ENCODE data around the gene PWWP2A. TPM values are rescaled to one million over a fixed set of nuclear protein-coding genes. Genes with fewer than 3 reads are reported as not detected.
"Not testable (repeated sequence)": the region's sequence is repeated elsewhere in the genome, so short reads cannot be mapped to it uniquely, and the experiment has no call there.

The PWWP2A gene
- total and polyA plus RNA-seq, 12 donors = 7.0 to 32.9 (median 22.9) TPM

DNA sequence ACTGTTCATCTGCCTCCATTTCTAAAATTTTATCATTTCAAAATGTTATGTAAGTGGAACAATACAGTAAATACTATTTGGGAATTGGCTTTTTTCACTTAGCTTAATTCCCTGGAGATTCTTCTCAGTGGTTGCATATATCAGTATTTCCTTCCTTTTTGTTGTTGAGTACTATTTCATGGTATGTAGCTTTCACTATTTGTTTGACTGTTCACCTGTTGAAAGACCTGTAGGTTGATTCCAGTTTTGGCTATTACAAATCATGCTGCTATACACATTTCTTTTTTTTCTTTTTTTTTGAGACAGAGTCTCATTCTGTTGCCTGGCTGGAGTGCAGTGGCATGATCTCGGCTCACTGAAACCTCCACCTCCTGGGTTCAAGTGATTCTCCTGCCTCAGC lies 33.0 kb upstream of the PWWP2A start:
- no peaks in the 10 kb centered on the region for H3K9me3 ChIP-seq (replicated peaks in 1 of 3)
- H3K4me3 ChIP-seq = no peak overlapping the region
- H3K36me3 ChIP-seq (replicated peaks in 1 of 2) = no peaks in the 10 kb centered on the region
- no peak overlapping the region for H3K27ac ChIP-seq
- no peaks in the 10 kb centered on the region for H3K4me1 ChIP-seq (replicated peaks in 1 of 2)
- intact Hi-C loops (cut with DNase I) = no loop called here
- no peak for DNase-seq
- no peak for TF ChIP-seq POLR2A (IDR thresholded peaks at IDR 0.05)
- TF ChIP-seq, protein P1, sequence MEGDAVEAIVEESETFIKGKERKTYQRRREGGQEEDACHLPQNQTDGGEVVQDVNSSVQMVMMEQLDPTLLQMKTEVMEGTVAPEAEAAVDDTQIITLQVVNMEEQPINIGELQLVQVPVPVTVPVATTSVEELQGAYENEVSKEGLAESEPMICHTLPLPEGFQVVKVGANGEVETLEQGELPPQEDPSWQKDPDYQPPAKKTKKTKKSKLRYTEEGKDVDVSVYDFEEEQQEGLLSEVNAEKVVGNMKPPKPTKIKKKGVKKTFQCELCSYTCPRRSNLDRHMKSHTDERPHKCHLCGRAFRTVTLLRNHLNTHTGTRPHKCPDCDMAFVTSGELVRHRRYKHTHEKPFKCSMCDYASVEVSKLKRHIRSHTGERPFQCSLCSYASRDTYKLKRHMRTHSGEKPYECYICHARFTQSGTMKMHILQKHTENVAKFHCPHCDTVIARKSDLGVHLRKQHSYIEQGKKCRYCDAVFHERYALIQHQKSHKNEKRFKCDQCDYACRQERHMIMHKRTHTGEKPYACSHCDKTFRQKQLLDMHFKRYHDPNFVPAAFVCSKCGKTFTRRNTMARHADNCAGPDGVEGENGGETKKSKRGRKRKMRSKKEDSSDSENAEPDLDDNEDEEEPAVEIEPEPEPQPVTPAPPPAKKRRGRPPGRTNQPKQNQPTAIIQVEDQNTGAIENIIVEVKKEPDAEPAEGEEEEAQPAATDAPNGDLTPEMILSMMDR (IDR thresholded peaks at IDR 0.05) = no peak
- 88 to 100% (median 95%) methylated on average over 1 of the region's 1 CpG for WGBS, 4 donors
- no peaks in the 10 kb centered on the region for H3K27me3 ChIP-seq

DNA sequence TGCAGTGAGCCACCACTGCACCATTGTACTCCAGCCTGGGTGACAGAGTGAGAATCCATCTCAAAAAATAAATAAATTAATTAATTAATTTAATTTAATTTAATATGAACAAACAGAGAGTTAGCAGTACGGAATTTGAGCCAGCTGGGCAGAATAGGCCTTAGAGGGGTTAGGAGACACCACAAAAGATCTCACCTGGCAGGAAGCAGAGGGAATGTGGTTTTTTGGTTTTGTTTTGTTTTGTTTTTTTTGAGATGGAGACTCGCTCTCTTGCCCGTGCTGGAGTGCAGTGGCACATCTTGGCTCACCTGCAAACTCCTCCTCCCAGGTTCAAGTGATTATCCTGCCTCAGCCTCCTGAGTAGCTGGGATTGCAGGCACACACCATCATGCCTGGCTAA lies 31.8 kb upstream of the PWWP2A start:
- H3K27me3 ChIP-seq = no peaks in the 10 kb centered on the region

DNA sequence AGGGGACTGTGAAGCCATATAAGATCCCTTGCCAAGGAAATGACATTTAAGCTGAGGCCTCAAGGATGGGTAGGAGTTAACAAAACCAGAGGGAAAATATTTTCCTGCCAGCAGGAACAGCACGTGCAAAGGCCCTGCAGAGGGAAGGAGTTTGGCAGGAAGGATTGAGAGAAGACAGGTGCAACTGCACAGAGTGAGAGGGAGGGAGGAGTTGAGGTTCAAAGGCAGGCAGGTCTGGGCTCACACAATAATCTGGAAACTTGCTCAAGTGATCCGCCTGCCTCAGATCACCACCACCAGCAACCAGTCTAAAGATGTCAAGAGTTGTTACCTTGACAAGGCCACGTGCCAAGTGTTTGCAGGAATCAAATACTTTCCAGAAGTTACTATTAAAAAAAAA lies 31.1 kb upstream of the PWWP2A start:
- intact Hi-C loops (cut with DNase I) = no loop called here
- no peak for DNase-seq
- Histone ChIP-seq H3K4me1 (replicated peaks in 1 of 2) (no peaks in the 10 kb centered on the region), H3K27me3 (no peaks in the 10 kb centered on the region), H3K9me3 (replicated peaks in 1 of 3) (no peaks in the 10 kb centered on the region), H3K36me3 (replicated peaks in 1 of 2) (no peaks in the 10 kb centered on the region), H3K27ac (no peak overlapping the region), H3K4me3 (no peak overlapping the region)
- TF ChIP-seq POLR2A (IDR thresholded peaks at IDR 0.05) = no peak
- TF ChIP-seq, protein P1 (IDR thresholded peaks at IDR 0.05) = no peak
- 80 to 96% (median 85%) methylated on average over 3 of the region's 3 CpGs for WGBS, 4 donors

More for the DNA sequence above, 31.8 kb upstream of the PWWP2A start:
- 87 to 98% (median 91%) methylated on average over 3 of the region's 3 CpGs for WGBS, 4 donors
- no peaks in the 10 kb centered on the region for H3K9me3 ChIP-seq (replicated peaks in 1 of 3)
- no peak for DNase-seq
- no peaks in the 10 kb centered on the region for H3K4me1 ChIP-seq (replicated peaks in 1 of 2)
- H3K4me3 ChIP-seq = no peak overlapping the region
- no peaks in the 10 kb centered on the region for H3K36me3 ChIP-seq (replicated peaks in 1 of 2)
- TF ChIP-seq, protein P1 (IDR thresholded peaks at IDR 0.05) = no peak
- no peak for TF ChIP-seq POLR2A (IDR thresholded peaks at IDR 0.05)
- intact Hi-C loops (cut with DNase I) = no loop called here
- H3K27ac ChIP-seq = no peak overlapping the region

DNA sequence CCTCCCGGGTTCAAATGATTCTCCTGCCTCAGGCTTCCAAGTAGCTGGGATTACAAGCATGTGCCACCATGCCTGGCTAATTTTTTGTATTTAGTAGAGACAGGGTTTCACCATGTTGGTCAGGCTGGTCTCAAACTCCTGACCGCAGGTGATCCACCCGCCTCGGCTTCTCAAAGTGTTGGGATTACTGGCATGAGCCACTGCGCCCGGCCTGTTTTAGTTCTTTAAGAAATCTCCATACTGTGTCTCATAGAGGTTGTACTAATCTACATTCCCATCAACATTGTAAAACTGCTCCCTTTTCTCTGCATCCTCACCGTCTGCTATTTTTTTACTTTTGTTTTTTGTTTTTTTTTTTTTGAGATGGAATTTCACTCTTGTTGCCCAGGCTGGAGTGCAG lies 25.2 kb upstream of the PWWP2A start:
- WGBS, 4 donors = 91 to 93% (median 92%) methylated on average over 7 of the region's 7 CpGs
- H3K9me3 ChIP-seq (replicated peaks in 1 of 3); intact Hi-C loops (cut with DNase I); H3K27me3 ChIP-seq; DNase-seq; H3K4me3 ChIP-seq; H3K4me1 ChIP-seq (replicated peaks in 1 of 2); H3K27ac ChIP-seq; H3K36me3 ChIP-seq (replicated peaks in 1 of 2): not testable (repeated sequence)

DNA sequence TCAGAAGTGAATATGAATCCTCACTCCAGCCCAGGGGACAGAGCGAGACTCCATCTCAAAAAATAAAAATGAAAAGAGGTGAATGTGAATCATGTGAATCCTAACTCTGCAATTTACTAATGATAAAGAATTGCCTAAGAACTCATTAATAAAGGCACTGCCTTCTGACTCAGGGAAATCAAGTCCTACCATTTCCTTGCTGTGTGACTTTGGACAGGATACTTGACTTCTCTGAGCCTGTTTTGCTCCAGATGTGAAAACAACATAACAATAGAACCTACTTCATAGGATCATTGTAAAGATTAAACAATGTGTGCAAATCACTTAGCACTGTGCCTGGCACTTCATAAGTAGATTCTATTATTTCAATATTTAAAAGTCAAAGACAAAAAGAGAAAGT lies 15.1 kb upstream of the PWWP2A start:
- Histone ChIP-seq H3K27me3 (no peaks in the 10 kb centered on the region), H3K4me1 (replicated peaks in 1 of 2) (peaks cover 5 to 10% of the 10 kb centered on the region in 2 donors)
- WGBS, 4 donors = 90 to 100% (median 95%) methylated on average over 1 of the region's 1 CpG

More for the DNA sequence above, 15.1 kb upstream of the PWWP2A start:
- H3K27ac ChIP-seq = peak overlapping the region in 3 of 5 donors; percentile 53 to 89 (median 81)
- H3K4me3 ChIP-seq = no peak overlapping the region
- H3K9me3 ChIP-seq (replicated peaks in 1 of 3) = no peaks in the 10 kb centered on the region
- intact Hi-C loops (cut with DNase I) = no loop called here
- TF ChIP-seq POLR2A (IDR thresholded peaks at IDR 0.05) = no peak
- TF ChIP-seq, protein P1 (IDR thresholded peaks at IDR 0.05) = no peak
- H3K36me3 ChIP-seq (replicated peaks in 1 of 2) = no peaks in the 10 kb centered on the region
- DNase-seq = no peak

Data from adrenal gland (tissue), 12 donors.